ENCODE measurements around the gene LIMS1.

Gene LIMS1

DNA sequence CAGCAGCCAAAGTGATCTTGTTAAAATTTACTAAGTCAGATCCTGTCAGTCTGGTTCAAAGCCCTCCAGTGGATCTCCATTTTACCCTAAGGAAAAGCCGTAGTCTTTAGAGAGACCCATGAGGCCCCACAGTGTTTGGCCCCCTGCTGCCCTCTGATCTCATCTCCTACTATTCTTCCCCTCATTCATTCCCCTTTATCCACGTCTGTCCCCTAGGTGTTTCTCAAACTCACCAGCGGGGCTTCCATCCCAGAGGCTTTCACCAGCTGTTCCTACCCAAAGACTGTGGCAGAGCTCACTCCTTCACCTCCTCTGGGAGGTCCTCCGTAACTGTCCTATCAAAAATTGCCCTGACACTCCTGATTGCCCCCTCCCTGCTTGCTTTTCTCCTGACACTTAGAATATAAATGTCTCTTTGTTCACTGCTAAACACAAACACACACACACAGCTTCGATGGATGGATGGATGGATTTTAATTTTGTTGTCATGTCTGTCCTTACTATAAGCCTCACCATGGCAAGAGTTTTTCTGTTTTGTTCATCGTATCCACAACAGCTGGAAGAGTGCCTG lies 26.1 kb downstream of the LIMS1 start:
- H3K56ac ChIP-seq (ENCODE audit: low read length), result no peak overlapping the region
- H3K27me3 ChIP-seq (ENCODE audit: insufficient read depth, low read length, poor library complexity), result no peaks in the 10 kb centered on the region
- peak overlapping the region; percentile 3 for H3K18ac ChIP-seq (ENCODE audit: low read length)
- no peak overlapping the region for H4K8ac ChIP-seq (ENCODE audit: low read depth, low read length)
- no CpG with 5 or more reads among the region's 6 CpGs for WGBS (ENCODE audit: extremely low coverage, insufficient coverage, low lambda C conversion rate)
- no peak overlapping the region for H3K23ac ChIP-seq (ENCODE audit: low read length)
- no peak overlapping the region for H3K9ac ChIP-seq (ENCODE audit: low read length)
- no peak overlapping the region for H2AK5ac ChIP-seq (ENCODE audit: low read length)
- peak overlapping the region; percentile 25 for H3K27ac ChIP-seq (ENCODE audit: low read depth, low read length)
- peaks cover 13% of the 10 kb centered on the region for H3K79me2 ChIP-seq (ENCODE audit: control insufficient read depth, insufficient read depth, low read length)
- no peaks in the 10 kb centered on the region for H3K36me3 ChIP-seq (ENCODE audit: control insufficient read depth, insufficient read depth, low read length)
- H3K4me2 ChIP-seq (ENCODE audit: low read length), result no peak overlapping the region
- DNase-seq, result peak; percentile 48
- no peak overlapping the region for H4K5ac ChIP-seq (ENCODE audit: low read length)
- H2BK120ac ChIP-seq (ENCODE audit: low read depth, low read length), result no peak overlapping the region
- H3K4me3 ChIP-seq (ENCODE audit: low read length), result no peak overlapping the region
- H2BK15ac ChIP-seq (replicated peaks; ENCODE audit: low read depth), result no peak overlapping the region
- peaks cover 4% of the 10 kb centered on the region for H3K4me1 ChIP-seq (ENCODE audit: control insufficient read depth, low read depth, low read length)
- peaks cover 11% of the 10 kb centered on the region for H3K79me1 ChIP-seq (ENCODE audit: low read length)
- H2BK5ac ChIP-seq (ENCODE audit: low read length), result no peak overlapping the region
- H3K4ac ChIP-seq (ENCODE audit: low read depth, low read length), result no peak overlapping the region

DNA sequence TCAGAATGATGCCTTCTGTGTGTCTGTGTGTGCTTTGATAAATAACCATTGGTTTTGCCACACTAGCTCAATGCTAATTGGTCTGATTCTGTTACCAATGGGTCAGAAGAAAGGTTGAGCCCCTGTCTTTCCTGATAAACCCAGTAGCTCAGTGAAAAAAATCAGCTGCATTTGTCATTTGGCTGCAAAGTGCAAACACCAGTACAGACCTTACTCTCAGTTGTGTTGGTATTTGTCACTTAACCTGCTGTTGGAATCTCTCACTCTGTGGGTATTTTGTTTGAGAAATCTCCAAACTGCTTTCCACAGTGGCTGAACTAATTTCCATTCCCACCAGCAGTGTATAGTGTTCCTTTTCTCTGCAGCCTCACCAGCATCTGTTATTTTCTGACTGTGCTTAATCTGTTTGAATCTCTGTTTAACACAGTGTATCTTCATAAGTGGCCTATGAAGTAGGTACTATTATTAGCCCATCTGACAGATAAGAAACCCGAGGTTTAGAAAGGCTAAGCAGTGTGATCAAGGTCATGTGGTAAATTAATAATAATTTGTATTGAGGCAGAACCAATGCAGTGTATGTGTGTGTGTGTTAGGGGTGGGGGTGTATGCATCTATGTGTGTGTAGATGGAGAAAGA lies 26.7 kb downstream of the LIMS1 start:
- Histone ChIP-seq H3K79me1 (ENCODE audit: low read length) (peaks cover 11% of the 10 kb centered on the region), H3K27ac (ENCODE audit: low read depth, low read length) (no peak overlapping the region)
- no CpG with 5 or more reads among the region's 1 CpG for WGBS (ENCODE audit: extremely low coverage, insufficient coverage, low lambda C conversion rate)

DNA sequence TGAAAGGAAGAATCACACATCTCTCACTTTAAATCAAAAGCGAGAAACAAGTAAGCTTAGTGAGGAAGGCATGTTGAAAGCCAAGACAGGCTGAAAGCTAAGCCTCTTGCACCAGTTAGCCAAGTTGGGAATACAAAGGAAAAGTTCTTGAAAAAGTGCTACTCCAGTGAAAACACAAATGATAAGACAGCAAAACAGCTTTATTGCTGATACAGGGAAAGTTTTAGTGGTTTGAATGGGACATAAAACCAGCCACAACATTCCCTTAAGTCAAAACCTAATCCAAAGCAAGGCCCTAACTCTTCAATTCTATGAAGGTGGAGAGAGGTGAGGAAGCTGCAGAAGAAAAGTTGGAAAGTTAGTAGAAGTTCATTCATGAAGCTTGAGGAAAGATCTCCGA lies 28.0 kb downstream of the LIMS1 start:
- Histone ChIP-seq H3K23ac (ENCODE audit: low read length) (no peak overlapping the region), H3K36me3 (ENCODE audit: control insufficient read depth, insufficient read depth, low read length) (no peaks in the 10 kb centered on the region), H2BK120ac (ENCODE audit: low read depth, low read length) (no peak overlapping the region), H3K4me3 (ENCODE audit: low read length) (no peak overlapping the region), H4K5ac (ENCODE audit: low read length) (no peak overlapping the region), H3K79me1 (ENCODE audit: low read length) (peaks cover 8% of the 10 kb centered on the region), H3K56ac (ENCODE audit: low read length) (no peak overlapping the region), H3K18ac (ENCODE audit: low read length) (no peak overlapping the region), H2BK15ac (replicated peaks; ENCODE audit: low read depth) (no peak overlapping the region), H3K4ac (ENCODE audit: low read depth, low read length) (no peak overlapping the region), H3K27me3 (ENCODE audit: insufficient read depth, low read length, poor library complexity) (no peaks in the 10 kb centered on the region), H2BK5ac (ENCODE audit: low read length) (no peak overlapping the region), H3K4me2 (ENCODE audit: low read length) (no peak overlapping the region), H2AK5ac (ENCODE audit: low read length) (no peak overlapping the region), H3K79me2 (ENCODE audit: control insufficient read depth, insufficient read depth, low read length) (peaks cover 6% of the 10 kb centered on the region), H3K4me1 (ENCODE audit: control insufficient read depth, low read depth, low read length) (peaks cover 4% of the 10 kb centered on the region), H3K9ac (ENCODE audit: low read length) (no peak overlapping the region), H3K27ac (ENCODE audit: low read depth, low read length) (no peak overlapping the region), H4K8ac (ENCODE audit: low read depth, low read length) (no peak overlapping the region)
- no peak for DNase-seq
- no CpG with 5 or more reads among the region's 2 CpGs for WGBS (ENCODE audit: extremely low coverage, insufficient coverage, low lambda C conversion rate)

More for the DNA sequence above, 26.7 kb downstream of the LIMS1 start:
- peak; percentile 47 for DNase-seq
- Histone ChIP-seq H4K5ac (ENCODE audit: low read length) (no peak overlapping the region), H3K56ac (ENCODE audit: low read length) (no peak overlapping the region), H3K4me2 (ENCODE audit: low read length) (no peak overlapping the region), H2AK5ac (ENCODE audit: low read length) (no peak overlapping the region), H2BK15ac (replicated peaks; ENCODE audit: low read depth) (no peak overlapping the region), H2BK5ac (ENCODE audit: low read length) (no peak overlapping the region), H3K4me3 (ENCODE audit: low read length) (no peak overlapping the region), H3K18ac (ENCODE audit: low read length) (peak overlapping the region; percentile 39), H3K23ac (ENCODE audit: low read length) (no peak overlapping the region), H3K4me1 (ENCODE audit: control insufficient read depth, low read depth, low read length) (peaks cover 4% of the 10 kb centered on the region), H3K79me2 (ENCODE audit: control insufficient read depth, insufficient read depth, low read length) (peaks cover 13% of the 10 kb centered on the region), H2BK120ac (ENCODE audit: low read depth, low read length) (no peak overlapping the region), H3K4ac (ENCODE audit: low read depth, low read length) (no peak overlapping the region), H4K8ac (ENCODE audit: low read depth, low read length) (no peak overlapping the region), H3K36me3 (ENCODE audit: control insufficient read depth, insufficient read depth, low read length) (no peaks in the 10 kb centered on the region), H3K27me3 (ENCODE audit: insufficient read depth, low read length, poor library complexity) (no peaks in the 10 kb centered on the region), H3K9ac (ENCODE audit: low read length) (no peak overlapping the region)

DNA sequence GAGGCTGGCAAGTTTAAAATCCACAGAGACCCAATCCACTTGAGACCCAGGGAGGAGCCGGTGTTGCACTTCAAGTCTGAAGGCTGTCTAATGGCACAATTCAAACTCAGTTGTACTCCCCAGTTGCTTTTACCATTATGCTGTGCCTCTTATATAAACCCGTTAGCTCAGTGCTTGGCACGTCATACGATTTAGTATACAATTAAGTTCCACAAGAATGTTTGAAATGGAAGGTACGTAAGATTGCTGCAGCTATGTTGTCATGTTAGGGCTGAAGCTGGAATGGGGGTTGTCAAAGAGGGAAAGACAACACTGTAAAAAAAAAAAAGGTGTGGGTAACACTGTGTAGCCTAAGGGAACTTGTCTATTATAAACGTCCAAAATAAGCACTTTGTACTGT lies 30.2 kb downstream of the LIMS1 start:
- Histone ChIP-seq H4K8ac (ENCODE audit: low read depth, low read length) (no peak overlapping the region), H3K79me2 (ENCODE audit: control insufficient read depth, insufficient read depth, low read length) (peaks cover 11% of the 10 kb centered on the region), H3K36me3 (ENCODE audit: control insufficient read depth, insufficient read depth, low read length) (no peaks in the 10 kb centered on the region), H3K4me3 (ENCODE audit: low read length) (no peak overlapping the region), H3K27ac (ENCODE audit: low read depth, low read length) (no peak overlapping the region), H3K27me3 (ENCODE audit: insufficient read depth, low read length, poor library complexity) (no peaks in the 10 kb centered on the region), H3K4me1 (ENCODE audit: control insufficient read depth, low read depth, low read length) (peaks cover 4% of the 10 kb centered on the region), H3K18ac (ENCODE audit: low read length) (no peak overlapping the region), H3K56ac (ENCODE audit: low read length) (no peak overlapping the region), H4K5ac (ENCODE audit: low read length) (no peak overlapping the region), H2BK120ac (ENCODE audit: low read depth, low read length) (no peak overlapping the region), H2BK15ac (replicated peaks; ENCODE audit: low read depth) (no peak overlapping the region), H3K4me2 (ENCODE audit: low read length) (no peak overlapping the region), H2AK5ac (ENCODE audit: low read length) (no peak overlapping the region), H3K79me1 (ENCODE audit: low read length) (peaks cover 8% of the 10 kb centered on the region), H2BK5ac (ENCODE audit: low read length) (no peak overlapping the region), H3K9ac (ENCODE audit: low read length) (no peak overlapping the region), H3K23ac (ENCODE audit: low read length) (no peak overlapping the region), H3K4ac (ENCODE audit: low read depth, low read length) (no peak overlapping the region)
- WGBS (ENCODE audit: extremely low coverage, insufficient coverage, low lambda C conversion rate), result no CpG with 5 or more reads among the region's 6 CpGs
- DNase-seq, result no peak

DNA sequence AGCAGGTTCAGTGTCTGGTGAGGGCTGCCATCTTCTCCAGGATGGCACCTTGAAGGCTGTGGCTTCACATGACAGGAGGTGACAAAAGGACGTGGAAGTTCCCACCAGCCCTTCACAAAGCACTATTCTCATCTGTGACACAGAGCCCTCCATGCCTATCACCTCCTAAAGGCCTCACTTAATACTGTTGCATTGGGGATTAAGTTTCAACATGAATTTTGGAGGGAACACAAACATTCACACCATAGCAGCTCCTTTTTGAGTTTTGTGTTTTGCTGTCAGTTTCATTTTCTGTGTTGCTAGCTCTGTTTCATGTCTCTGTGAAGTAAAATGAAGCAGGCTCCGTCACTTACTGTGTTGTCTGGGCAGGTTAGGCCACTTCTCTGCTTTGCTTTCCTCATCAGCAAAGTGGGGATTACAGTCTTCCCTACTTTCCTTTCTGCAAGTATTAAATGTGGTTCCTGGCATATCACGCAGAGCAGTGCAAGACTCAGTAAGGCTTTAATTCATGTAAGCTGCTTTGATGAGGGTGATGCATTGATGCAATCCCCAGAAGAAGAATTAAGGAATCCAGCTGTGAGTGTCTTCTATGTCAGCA lies 31.6 kb downstream of the LIMS1 start:
- no peak overlapping the region for H3K4me2 ChIP-seq (ENCODE audit: low read length)
- H4K5ac ChIP-seq (ENCODE audit: low read length), result no peak overlapping the region
- H3K36me3 ChIP-seq (ENCODE audit: control insufficient read depth, insufficient read depth, low read length), result no peaks in the 10 kb centered on the region
- H4K8ac ChIP-seq (ENCODE audit: low read depth, low read length), result no peak overlapping the region
- H3K23ac ChIP-seq (ENCODE audit: low read length), result no peak overlapping the region
- no peak overlapping the region for H2BK120ac ChIP-seq (ENCODE audit: low read depth, low read length)
- H3K56ac ChIP-seq (ENCODE audit: low read length), result no peak overlapping the region
- H2BK15ac ChIP-seq (replicated peaks; ENCODE audit: low read depth), result no peak overlapping the region
- H3K4me1 ChIP-seq (ENCODE audit: control insufficient read depth, low read depth, low read length), result no peaks in the 10 kb centered on the region
- H3K4me3 ChIP-seq (ENCODE audit: low read length), result no peak overlapping the region
- H3K9ac ChIP-seq (ENCODE audit: low read length), result no peak overlapping the region
- H3K79me1 ChIP-seq (ENCODE audit: low read length), result peaks cover 9% of the 10 kb centered on the region
- WGBS (ENCODE audit: extremely low coverage, insufficient coverage, low lambda C conversion rate), result no CpG with 5 or more reads among the region's 3 CpGs
- no peak overlapping the region for H3K4ac ChIP-seq (ENCODE audit: low read depth, low read length)
- H3K79me2 ChIP-seq (ENCODE audit: control insufficient read depth, insufficient read depth, low read length), result peaks cover 9% of the 10 kb centered on the region
- H3K27ac ChIP-seq (ENCODE audit: low read depth, low read length), result no peak overlapping the region
- H2BK5ac ChIP-seq (ENCODE audit: low read length), result no peak overlapping the region
- no peak overlapping the region for H3K18ac ChIP-seq (ENCODE audit: low read length)
- DNase-seq, result no peak
- H2AK5ac ChIP-seq (ENCODE audit: low read length), result no peak overlapping the region
- no peaks in the 10 kb centered on the region for H3K27me3 ChIP-seq (ENCODE audit: insufficient read depth, low read length, poor library complexity)
